Uterus (tissue), 4 donors: ENCODE results near the gene HNRNPUL1. TPM values are rescaled to one million over a fixed set of nuclear protein-coding genes. Genes with fewer than 3 reads are reported as not detected.

Experiments
- DNase-seq, 2 donors: peaks; one replicate each; pipeline ENCODE4 v3.0.0-alpha.2; 2019 to 2020
- H3K27ac ChIP-seq, 2 donors: fragments of 200-600 bp; sonication (generic); 1 replicate in 1 of 2; 2 replicates in 1 of 2; pipeline ENCODE4 v1.5.1; 2016 to 2018
- H3K27me3 ChIP-seq, 2 donors: fragments of 200-600 bp; sonication (generic); one replicate each; pipeline ENCODE4 v1.5.1; 2018 to 2019; ENCODE audit warnings: control low read depth in 1 of 2
- H3K36me3 ChIP-seq, 2 donors: fragments of 200-600 bp; sonication (generic); one replicate each; pipeline ENCODE4 v1.5.1; 2019; ENCODE audit warnings: control low read depth in 1 of 2
- H3K4me1 ChIP-seq, 2 donors: fragments of 200-600 bp; sonication (generic); one replicate each; pipeline ENCODE4 v1.5.1; 2018 to 2019; ENCODE audit warnings: control low read depth in 1 of 2
- H3K4me3 ChIP-seq, 2 donors: fragments of 200-600 bp; sonication (generic); 1 replicate in 1 of 2; 2 replicates in 1 of 2; pipeline ENCODE4 v1.5.1; 2018 to 2019; ENCODE audit warnings: mild to moderate bottlenecking in 1 of 2
- H3K9me3 ChIP-seq, 2 donors: fragments of 200-600 bp; sonication (generic); one replicate each; pipeline ENCODE4 v1.5.1; 2019; ENCODE audit warnings: control low read depth in 1 of 2
- POLR2A ChIP-seq, 2 donors: fragments of 450-650 bp; IDR thresholded peaks; one replicate each; pipeline ENCODE4 v1.6.1; 2016; ENCODE audit warnings: antibody characterized with exemption in 2 of 2, mild to moderate bottlenecking in 1 of 2, moderate library complexity in 1 of 2
- intact Hi-C: fragments of 100-400 bp; cut with DNase I; formaldehyde crosslinking; loops from one replicate; pipeline ENCODE4 v1.15.1; 2023; ENCODE audit warnings: low total_unique reads
- small RNA-seq: library from RNA; depleted of rRNA; stranded (forward); fragments of <200 nt; gene quantifications from one replicate; pipeline ENCODE3, GENCODE V24; 2016
- total RNA-seq, 4 donors: library from RNA; depleted of rRNA in 3 of 4; stranded (reverse); fragments of >200 nt in 3 of 4; gene quantifications; one replicate each; pipeline versions ENCODE4 v1.1.0 to v1.2.4, GENCODE V29; 2014 to 2023
- TF ChIP-seq, protein P1 (sequence below), 4 experiments: fragments of 200-600 bp in 2 of 4; fragments of 450-650 bp in 2 of 4; sonication (generic) in 2 of 4; IDR thresholded peaks; one replicate each; pipeline ENCODE4 v1.5.1; 2016 to 2019; ENCODE audit warnings: antibody characterized with exemption in 4 of 4, mild to moderate bottlenecking in 2 of 4, moderate library complexity in 1 of 4
- donor health status: DM: yes; HTN: yes; CAD: no.

Gene HNRNPUL1
- total RNA-seq, 4 donors from 2014 or later: 49.7 to 219 (median 87.4) TPM

DNA sequence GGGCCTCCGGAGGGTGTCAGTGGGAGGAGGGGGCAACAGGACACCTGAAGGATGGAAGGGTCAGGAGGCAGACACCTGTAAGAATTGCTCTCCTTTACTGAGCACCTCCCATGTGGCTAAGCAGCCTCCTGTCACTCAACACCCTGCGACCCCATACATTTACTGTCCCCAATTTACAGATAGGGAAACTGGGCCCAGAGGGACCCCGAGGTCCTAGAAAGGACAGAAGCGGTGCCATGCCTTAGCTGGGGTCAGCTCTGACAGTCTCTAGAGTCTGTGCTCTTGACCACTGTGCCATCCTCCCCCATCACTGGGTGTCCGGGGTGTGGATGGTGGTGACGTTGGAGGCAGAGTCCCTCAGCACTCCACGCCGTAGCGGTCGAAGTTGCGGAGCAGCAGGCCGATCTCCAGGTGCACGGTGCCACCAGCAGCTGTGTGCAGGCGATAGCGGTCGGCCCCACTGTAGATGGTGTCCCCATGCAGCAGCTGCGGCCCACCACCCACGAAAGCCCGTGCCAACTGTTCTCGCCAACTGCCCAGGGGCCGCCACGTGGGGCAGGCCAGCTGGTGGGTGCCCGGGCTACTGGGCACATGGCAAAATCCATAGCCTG, 90.3 kb downstream of the HNRNPUL1 start:
- Histone ChIP-seq H3K27me3 (no peaks in the 10 kb centered on the region), H3K36me3 (no peaks in the 10 kb centered on the region), H3K9me3 (no peaks in the 10 kb centered on the region), H3K4me3 (peak overlapping the region; percentile 65 to 70), H3K4me1 (peaks cover 0 to 6% of the 10 kb centered on the region in 2 donors), H3K27ac (peak overlapping the region; percentile 90 to 96)
- no peak for TF ChIP-seq POLR2A (IDR thresholded peaks at IDR 0.05)
- TF ChIP-seq, protein P1, sequence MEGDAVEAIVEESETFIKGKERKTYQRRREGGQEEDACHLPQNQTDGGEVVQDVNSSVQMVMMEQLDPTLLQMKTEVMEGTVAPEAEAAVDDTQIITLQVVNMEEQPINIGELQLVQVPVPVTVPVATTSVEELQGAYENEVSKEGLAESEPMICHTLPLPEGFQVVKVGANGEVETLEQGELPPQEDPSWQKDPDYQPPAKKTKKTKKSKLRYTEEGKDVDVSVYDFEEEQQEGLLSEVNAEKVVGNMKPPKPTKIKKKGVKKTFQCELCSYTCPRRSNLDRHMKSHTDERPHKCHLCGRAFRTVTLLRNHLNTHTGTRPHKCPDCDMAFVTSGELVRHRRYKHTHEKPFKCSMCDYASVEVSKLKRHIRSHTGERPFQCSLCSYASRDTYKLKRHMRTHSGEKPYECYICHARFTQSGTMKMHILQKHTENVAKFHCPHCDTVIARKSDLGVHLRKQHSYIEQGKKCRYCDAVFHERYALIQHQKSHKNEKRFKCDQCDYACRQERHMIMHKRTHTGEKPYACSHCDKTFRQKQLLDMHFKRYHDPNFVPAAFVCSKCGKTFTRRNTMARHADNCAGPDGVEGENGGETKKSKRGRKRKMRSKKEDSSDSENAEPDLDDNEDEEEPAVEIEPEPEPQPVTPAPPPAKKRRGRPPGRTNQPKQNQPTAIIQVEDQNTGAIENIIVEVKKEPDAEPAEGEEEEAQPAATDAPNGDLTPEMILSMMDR (IDR thresholded peaks at IDR 0.05): no peak
- intact Hi-C loops: no loop called here
- DNase-seq: peak in 1 of 2 donors; percentile 28

DNA sequence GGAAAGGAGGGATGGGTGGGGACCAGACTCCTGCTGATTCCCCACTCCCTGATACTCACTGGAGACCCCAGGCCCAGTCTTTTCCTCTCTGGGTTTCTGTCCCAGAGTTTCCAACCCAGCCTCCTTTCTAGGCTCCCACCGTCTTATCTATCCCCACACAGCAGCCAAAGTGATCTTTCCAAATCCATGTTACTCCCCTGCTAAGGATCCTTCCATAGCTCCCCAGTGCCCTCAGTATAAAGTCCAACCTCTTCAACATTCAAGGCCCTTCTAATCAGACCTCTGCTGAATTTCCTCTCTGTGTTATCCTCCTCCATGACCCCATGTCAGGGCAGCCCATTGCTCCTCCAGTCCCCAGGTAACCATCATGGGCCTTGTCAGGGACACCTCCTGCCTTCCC, 90.9 kb downstream of the HNRNPUL1 start:
- no peaks in the 10 kb centered on the region for H3K27me3 ChIP-seq
- TF ChIP-seq, protein P1 (IDR thresholded peaks at IDR 0.05): no peak
- TF ChIP-seq POLR2A (IDR thresholded peaks at IDR 0.05): no peak
- no peak overlapping the region for H3K4me3 ChIP-seq
- intact Hi-C loops: no loop called here
- DNase-seq: no peak
- H3K36me3 ChIP-seq: no peaks in the 10 kb centered on the region
- H3K9me3 ChIP-seq: no peaks in the 10 kb centered on the region
- peaks cover 0 to 6% of the 10 kb centered on the region in 2 donors for H3K4me1 ChIP-seq
- H3K27ac ChIP-seq: peak overlapping the region in 1 of 2 donors; percentile 96

DNA sequence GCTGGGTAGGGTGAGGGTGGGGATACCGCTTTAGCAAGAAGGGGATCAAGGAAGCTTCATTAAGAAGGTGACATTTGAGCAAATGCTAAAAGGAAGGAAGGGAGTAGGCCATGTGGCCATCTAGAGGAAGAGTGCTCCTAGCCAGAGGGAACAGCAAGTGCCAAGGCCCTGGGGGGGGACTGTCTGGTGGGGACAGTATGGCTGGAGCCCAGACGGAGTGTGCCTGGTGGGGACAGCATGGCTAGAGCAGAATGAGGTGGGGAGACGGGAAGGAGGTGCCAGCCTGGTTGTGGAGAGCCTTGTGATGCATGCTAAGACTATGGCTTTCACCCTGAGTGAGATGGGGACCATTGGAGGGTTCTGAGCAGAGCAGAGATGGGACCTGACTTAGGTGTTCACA, 91.6 kb downstream of the HNRNPUL1 start:
- no peak for DNase-seq
- TF ChIP-seq POLR2A (IDR thresholded peaks at IDR 0.05): no peak
- TF ChIP-seq, protein P1 (IDR thresholded peaks at IDR 0.05): no peak
- Histone ChIP-seq H3K27ac (peak overlapping the region in 1 of 2 donors; percentile 46), H3K27me3 (no peaks in the 10 kb centered on the region), H3K4me3 (no peak overlapping the region), H3K36me3 (no peaks in the 10 kb centered on the region), H3K4me1 (peaks cover 0 to 6% of the 10 kb centered on the region in 2 donors), H3K9me3 (no peaks in the 10 kb centered on the region)
- intact Hi-C loops: no loop called here

DNA sequence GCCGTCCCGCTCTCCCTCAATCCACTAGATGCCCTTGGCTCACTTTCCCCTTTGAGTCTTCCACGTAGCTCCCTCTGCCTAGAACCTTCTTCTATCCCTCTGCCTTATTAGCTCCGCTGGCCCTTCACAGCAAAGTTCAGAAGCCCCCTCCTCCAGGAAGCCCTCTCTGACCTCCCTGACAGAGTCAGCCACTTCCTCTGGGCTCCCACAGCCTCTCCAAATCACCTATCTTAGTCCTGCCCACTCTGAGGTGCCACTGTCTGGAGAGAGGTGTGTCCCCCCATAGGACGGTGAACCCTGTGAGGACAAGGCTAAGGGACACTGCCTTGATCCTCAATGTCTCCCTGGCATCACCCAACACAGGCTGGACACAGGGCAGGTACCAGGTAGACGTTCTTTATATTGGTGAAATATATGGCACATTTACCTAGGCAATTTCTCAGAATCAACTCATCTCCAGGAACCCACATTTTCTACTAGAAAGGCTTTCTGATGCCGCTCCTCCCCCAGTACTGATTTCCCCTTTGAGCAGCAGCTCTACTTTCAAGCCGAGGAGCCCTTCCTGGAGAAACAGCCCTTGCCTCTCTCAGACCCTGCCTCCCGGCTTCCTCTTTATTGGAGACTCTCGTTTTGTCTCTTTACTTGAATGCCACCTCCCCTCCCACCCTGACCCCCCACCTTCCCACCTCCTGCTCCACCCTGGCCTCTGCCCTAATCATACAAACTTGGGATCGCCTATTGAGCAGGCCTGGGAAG, 93.0 kb downstream of the HNRNPUL1 start:
- H3K9me3 ChIP-seq: no peaks in the 10 kb centered on the region
- no peak overlapping the region for H3K4me3 ChIP-seq
- intact Hi-C loops: no loop called here
- no peak overlapping the region for H3K27ac ChIP-seq
- no peak for DNase-seq
- peaks cover 0 to 6% of the 10 kb centered on the region in 2 donors for H3K4me1 ChIP-seq
- TF ChIP-seq POLR2A (IDR thresholded peaks at IDR 0.05): no peak
- TF ChIP-seq, protein P1 (IDR thresholded peaks at IDR 0.05): no peak
- H3K27me3 ChIP-seq: no peaks in the 10 kb centered on the region
- no peaks in the 10 kb centered on the region for H3K36me3 ChIP-seq

Small RNAs within 50 kb of the gene (small RNA-seq; reads per million reads assigned to genes)
- gene RN7SL34P: not detected

Other genes starting within 250 kb of the HNRNPUL1 start
- gene CYP2A13, start 175.9 kb upstream of the HNRNPUL1 start, total RNA-seq: not detected
- not detected for gene CYP2F1, start 149.9 kb upstream of the HNRNPUL1 start, total RNA-seq
- gene CYP2S1, start 71.2 kb upstream of the HNRNPUL1 start, total RNA-seq: 1 to 10 TPM in 1 of 4 donors, under 1 TPM in 1, not detected in 2; 0.48 to 1.2 TPM
- 10 to 100 TPM; 22.3 to 86.5 (median 60.6) TPM for gene AXL, start 45.1 kb upstream of the HNRNPUL1 start, total RNA-seq
- 10 to 100 TPM in 2 of 4 donors, 1 to 10 TPM in 2; 4.4 to 38.0 (median 10.8) TPM for gene CCDC97, start 45.8 kb downstream of the HNRNPUL1 start, total RNA-seq
- gene TGFB1, start 89.5 kb downstream of the HNRNPUL1 start, total RNA-seq: 10 to 100 TPM in 2 of 4 donors, 1 to 10 TPM in 2; 6.7 to 61.7 (median 15.7) TPM
- 1 to 10 TPM in 2 of 4 donors, under 1 TPM in 1, not detected in 1; 0.29 to 6.2 (median 3.5) TPM for gene B9D2, start 99.8 kb downstream of the HNRNPUL1 start, total RNA-seq
- 10 to 100 TPM in 2 of 4 donors, 1 to 10 TPM in 2; 7.1 to 28.1 (median 10.9) TPM for gene TMEM91, start 112.2 kb downstream of the HNRNPUL1 start, total RNA-seq
- 10 to 100 TPM in 1 of 4 donors, 1 to 10 TPM in 3; 1.5 to 11.4 (median 4.5) TPM for gene EXOSC5, start 133.0 kb downstream of the HNRNPUL1 start, total RNA-seq
- gene BCKDHA, start 133.4 kb downstream of the HNRNPUL1 start, total RNA-seq: 10 to 100 TPM; 18.2 to 36.7 (median 21.6) TPM
- gene B3GNT8, start 163.0 kb downstream of the HNRNPUL1 start, total RNA-seq: 10 to 100 TPM in 1 of 4 donors, 1 to 10 TPM in 1, under 1 TPM in 1, not detected in 1; 0.83 to 14.1 (median 3.4) TPM
- gene DMAC2, start 175.5 kb downstream of the HNRNPUL1 start, total RNA-seq: 10 to 100 TPM; 25.8 to 89.4 (median 32.9) TPM
- not detected for gene ERICH4, start 178.8 kb downstream of the HNRNPUL1 start, total RNA-seq